Measurements from ENCODE around the gene ANKAR.
"Not testable (repeated sequence)": the region's sequence is repeated elsewhere in the genome, so short reads cannot be mapped to it uniquely, and the experiment has no call there.

Gene ANKAR

GRCh38 chr2:189658306-189659212 lies 15.9 kb upstream of the ANKAR start:
- no peak for DNase-seq

- DNase-seq = no peak
Observed at GRCh38 chr2:189659734-189660133, 14.7 kb upstream of the ANKAR start.

- DNase-seq = no peak
Observed at GRCh38 chr2:189660803-189661147, 13.7 kb upstream of the ANKAR start.

GRCh38 chr2:189661148-189661956 lies 13.1 kb upstream of the ANKAR start, which contains the start of gene ASNSD1:
ASNSD1 (plus strand) TSS chr2:189661459; CDS start chr2:189666133, 4,674 bp downstream.
- DNase-seq = peak; percentile 99

- no peak for DNase-seq
Observed at GRCh38 chr2:189661957-189662321, 12.5 kb upstream of the ANKAR start.

- DNase-seq = no peak
Observed at GRCh38 chr2:189662669-189663226, 11.7 kb upstream of the ANKAR start.

- DNase-seq = not testable (repeated sequence)
Observed at GRCh38 chr2:189663319-189663718, 11.2 kb upstream of the ANKAR start.

GRCh38 chr2:189669913-189670312 lies 4.6 kb upstream of the ANKAR start:
- no peak for DNase-seq

- no peak for DNase-seq
Observed at GRCh38 chr2:189673661-189674373, 653 bp upstream of the ANKAR start.

- no peak for DNase-seq
Observed at GRCh38 chr2:189676471-189676870, 2.0 kb downstream of the ANKAR start.

- DNase-seq = no peak
Observed at GRCh38 chr2:189679226-189679625, 4.8 kb downstream of the ANKAR start.

GRCh38 chr2:189681203-189681602 lies 6.7 kb downstream of the ANKAR start:
- no peak for DNase-seq

- DNase-seq = no peak
Observed at GRCh38 chr2:189681903-189682302, 7.4 kb downstream of the ANKAR start.

GRCh38 chr2:189683348-189683747 lies 8.9 kb downstream of the ANKAR start:
- DNase-seq = no peak

- DNase-seq = no peak
Observed at GRCh38 chr2:189684811-189685210, 10.3 kb downstream of the ANKAR start.

GRCh38 chr2:189685540-189686229 lies 11.2 kb downstream of the ANKAR start:
- DNase-seq = no peak

- DNase-seq = not testable (repeated sequence)
Observed at GRCh38 chr2:189687796-189688195, 13.3 kb downstream of the ANKAR start.

- no peak for DNase-seq
Observed at GRCh38 chr2:189696223-189696622, 21.8 kb downstream of the ANKAR start.

- peak; percentile 44 for DNase-seq
Observed at GRCh38 chr2:189698020-189698887, 23.8 kb downstream of the ANKAR start.

GRCh38 chr2:189700681-189701080 lies 26.2 kb downstream of the ANKAR start:
- DNase-seq = no peak

GRCh38 chr2:189702071-189702470 lies 27.6 kb downstream of the ANKAR start:
- DNase-seq = no peak
